Measurements from ENCODE around the gene FIBCD1.

FIBCD1 gene

GRCh38 chr9:130938652-130939404, at the start of gene FIBCD1:
Gene FIBCD1 (minus strand): TSS chr9:130939247. CDS start chr9:130938607, 640 bp downstream.
- no peak for DNase-seq

GRCh38 chr9:130988400-130988747, 49.3 kb upstream of the FIBCD1 start:
- no peak for DNase-seq

- no peak for DNase-seq
These were observed 48.8 kb upstream of the FIBCD1 start for GRCh38 chr9:130987738-130988399.

- DNase-seq, result no peak
These were observed 48.0 kb upstream of the FIBCD1 start for GRCh38 chr9:130987054-130987453.

GRCh38 chr9:130986356-130986965, 47.4 kb upstream of the FIBCD1 start:
- DNase-seq, result no peak

GRCh38 chr9:130985606-130986162, 46.6 kb upstream of the FIBCD1 start:
- DNase-seq, result no peak

GRCh38 chr9:130985029-130985428, 46.0 kb upstream of the FIBCD1 start:
- DNase-seq, result no peak

GRCh38 chr9:130984521-130984920, 45.5 kb upstream of the FIBCD1 start:
- no peak for DNase-seq

- DNase-seq, result no peak
These were observed 44.9 kb upstream of the FIBCD1 start for GRCh38 chr9:130983970-130984369.

- DNase-seq, result no peak
These were observed 44.3 kb upstream of the FIBCD1 start for GRCh38 chr9:130983359-130983670.

GRCh38 chr9:130982636-130983358, 43.8 kb upstream of the FIBCD1 start:
- no peak for DNase-seq

GRCh38 chr9:130981756-130982137, 42.7 kb upstream of the FIBCD1 start:
- no peak for DNase-seq

- no peak for DNase-seq
These were observed 42.1 kb upstream of the FIBCD1 start for GRCh38 chr9:130981002-130981755.

GRCh38 chr9:130980526-130980925, 41.5 kb upstream of the FIBCD1 start:
- DNase-seq, result no peak

GRCh38 chr9:130979591-130980385, 40.7 kb upstream of the FIBCD1 start:
- DNase-seq, result no peak

GRCh38 chr9:130977811-130978221, 38.8 kb upstream of the FIBCD1 start:
- DNase-seq, result no peak

- DNase-seq, result no peak
These were observed 37.1 kb upstream of the FIBCD1 start for GRCh38 chr9:130975932-130976841.

GRCh38 chr9:130975156-130975555, 36.1 kb upstream of the FIBCD1 start:
- DNase-seq, result no peak

GRCh38 chr9:130974697-130975096, 35.6 kb upstream of the FIBCD1 start:
- no peak for DNase-seq

GRCh38 chr9:130973686-130974281, 34.7 kb upstream of the FIBCD1 start:
- no peak for DNase-seq

Measured in activated naive CD4-positive, alpha-beta T cell treated with Interleukin-2 at 50 U/mL for 16 hours (primary cell).